ENCODE results near the gene PQBP1. TPM values are rescaled to one million over a fixed set of nuclear protein-coding genes. Genes with fewer than 3 reads are reported as not detected.

The PQBP1 gene
- total and polyA plus RNA-seq, 2 of the 13 experiments (the other 11 are each of a cell fraction or from before 2014, with no cell fraction given): 58.1 to 80.9 TPM

DNA sequence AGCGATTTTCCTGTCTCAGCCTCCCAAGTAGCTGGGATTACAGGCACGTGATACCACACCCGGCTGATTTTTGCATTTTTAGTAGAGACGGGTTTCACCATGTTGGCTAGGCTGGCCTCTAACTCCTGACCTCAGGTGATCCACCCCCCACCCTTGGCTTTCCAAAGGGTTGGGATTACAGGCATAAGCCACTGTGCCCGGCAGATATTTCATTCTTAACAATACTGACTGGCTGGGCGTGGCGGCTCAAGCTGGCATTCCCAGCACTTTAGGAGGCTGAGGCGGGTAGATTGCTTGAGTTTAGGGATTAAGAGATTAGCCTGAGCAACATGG is 1.3 kb downstream of the PQBP1 start (continued):
- TF ChIP-seq, protein P1, sequence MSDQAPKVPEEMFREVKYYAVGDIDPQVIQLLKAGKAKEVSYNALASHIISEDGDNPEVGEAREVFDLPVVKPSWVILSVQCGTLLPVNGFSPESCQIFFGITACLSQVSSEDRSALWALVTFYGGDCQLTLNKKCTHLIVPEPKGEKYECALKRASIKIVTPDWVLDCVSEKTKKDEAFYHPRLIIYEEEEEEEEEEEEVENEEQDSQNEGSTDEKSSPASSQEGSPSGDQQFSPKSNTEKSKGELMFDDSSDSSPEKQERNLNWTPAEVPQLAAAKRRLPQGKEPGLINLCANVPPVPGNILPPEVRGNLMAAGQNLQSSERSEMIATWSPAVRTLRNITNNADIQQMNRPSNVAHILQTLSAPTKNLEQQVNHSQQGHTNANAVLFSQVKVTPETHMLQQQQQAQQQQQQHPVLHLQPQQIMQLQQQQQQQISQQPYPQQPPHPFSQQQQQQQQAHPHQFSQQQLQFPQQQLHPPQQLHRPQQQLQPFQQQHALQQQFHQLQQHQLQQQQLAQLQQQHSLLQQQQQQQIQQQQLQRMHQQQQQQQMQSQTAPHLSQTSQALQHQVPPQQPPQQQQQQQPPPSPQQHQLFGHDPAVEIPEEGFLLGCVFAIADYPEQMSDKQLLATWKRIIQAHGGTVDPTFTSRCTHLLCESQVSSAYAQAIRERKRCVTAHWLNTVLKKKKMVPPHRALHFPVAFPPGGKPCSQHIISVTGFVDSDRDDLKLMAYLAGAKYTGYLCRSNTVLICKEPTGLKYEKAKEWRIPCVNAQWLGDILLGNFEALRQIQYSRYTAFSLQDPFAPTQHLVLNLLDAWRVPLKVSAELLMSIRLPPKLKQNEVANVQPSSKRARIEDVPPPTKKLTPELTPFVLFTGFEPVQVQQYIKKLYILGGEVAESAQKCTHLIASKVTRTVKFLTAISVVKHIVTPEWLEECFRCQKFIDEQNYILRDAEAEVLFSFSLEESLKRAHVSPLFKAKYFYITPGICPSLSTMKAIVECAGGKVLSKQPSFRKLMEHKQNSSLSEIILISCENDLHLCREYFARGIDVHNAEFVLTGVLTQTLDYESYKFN (CRISPR knock-in tag; conservative IDR thresholded peaks at IDR 0.05): no peak
- no peak for TF ChIP-seq ZNF678 (CRISPR knock-in tag; IDR thresholded peaks at IDR 0.05)

DNA sequence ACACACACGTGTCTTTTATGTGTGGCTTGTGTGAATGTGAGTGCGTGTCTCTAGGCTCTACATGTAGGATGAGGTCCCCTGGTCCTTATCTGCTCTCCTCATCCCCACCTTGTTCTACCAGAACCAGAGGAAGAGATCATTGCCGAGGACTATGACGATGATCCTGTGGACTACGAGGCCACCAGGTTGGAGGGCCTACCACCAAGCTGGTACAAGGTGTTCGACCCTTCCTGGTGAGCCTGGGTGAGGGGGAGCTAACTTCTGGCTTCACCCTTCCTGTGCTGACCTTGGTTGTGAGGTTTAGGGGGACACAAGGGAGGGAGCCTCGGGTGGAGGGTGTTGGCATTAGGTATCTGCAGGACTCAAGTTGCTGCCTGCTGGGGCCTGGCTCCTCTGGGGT is 3.3 kb downstream of the PQBP1 start:
- Histone ChIP-seq H2AFZ (ENCODE audit: low read length) (no peak overlapping the region), H3K27ac (ENCODE audit: extremely low read length, insufficient read depth, low read length) (no peak overlapping the region), H3K4me2 (ENCODE audit: low read depth, low read length) (no peak overlapping the region), H3K27me3 (ENCODE audit: control insufficient read depth in 1 of 2, insufficient read depth in 2 of 2, low read length in 2 of 2) (no peaks in the 10 kb centered on the region), H3K4me1 (ENCODE audit: insufficient read depth, low read length) (peaks cover 17% of the 10 kb centered on the region), H3K9me3 (ENCODE audit: low read length) (no peaks in the 10 kb centered on the region), H3K79me2 (ENCODE audit: insufficient read depth, low read length) (peaks cover 23% of the 10 kb centered on the region), H3K36me3 (replicated peaks in 1 of 2; ENCODE audit: control insufficient read depth in 1 of 2, insufficient read depth in 2 of 2, low read length in 2 of 2) (peaks cover 12 to 13% of the 10 kb centered on the region in 2 experiments), H3K9ac (ENCODE audit: insufficient read depth, low read depth, low read length) (no peak overlapping the region), H3K4me3 (replicated peaks in 1 of 3; ENCODE audit: insufficient read depth in 1 of 3, low read depth in 2 of 3, low read length in 3 of 3) (no peak overlapping the region), H4K20me1 (ENCODE audit: insufficient read depth, low read length) (no peaks in the 10 kb centered on the region; the same call in 1 of the 2 replicates)
- no peak for ATAC-seq
- in situ Hi-C loops (cut with HindIII; ENCODE audit: extremely low pct_ligation_motif_present, low pct_unique_long_range_greater_than_20kb) (no loop called here), intact Hi-C loops (cut with micrococcal nuclease; ENCODE audit: unreplicated experiment) (no loop called here)
- 100% methylated on average over 1 of the region's 7 CpGs for WGBS (ENCODE audit: low lambda C conversion rate)
- DNase-seq (ENCODE audit: low spot score): no peak
- POLR2A ChIA-PET: no interaction called here
- FAIRE-seq: no peak
- no TSS peak for BruUV-seq (replicated peaks)
- TF ChIP-seq CC2D1A (CRISPR knock-in tag; IDR thresholded peaks at IDR 0.05) (no peak), ZNF253 (CRISPR knock-in tag; IDR thresholded peaks at IDR 0.05; ENCODE audit: borderline replicate concordance) (no peak), ZBTB43 (CRISPR knock-in tag; conservative IDR thresholded peaks at IDR 0.05) (no peak)
- CTCF ChIA-PET (ENCODE audit: low intra/inter-chr PET ratio, low total read pairs): no interaction called here
